GM23338 (cell line): Measurements from ENCODE around the gene SMNDC1. TPM values are rescaled to one million over a fixed set of nuclear protein-coding genes. Genes with fewer than 3 reads are reported as not detected.

Experiments used
- ATAC-seq: fragments of 200-7000 bp; cut with Tn5 transposase; 3 replicates; pipeline ENCODE4 v1.9.1; 2020
- DNase-seq: peaks from one replicate; pipeline ENCODE4 v3.0.0-alpha.2; 2015; ENCODE audit warnings: low spot score
- H2AFZ ChIP-seq: fragments of 200-600 bp; sonication (generic); 2 replicates; pipeline ENCODE4 v1.8.0; 2016; ENCODE audit warnings: antibody characterized with exemption, mild to moderate bottlenecking, moderate library complexity
- H3F3A ChIP-seq: fragments of 200-600 bp; sonication (generic); replicated peaks from 2 replicates; pipeline ENCODE4 v1.8.0; 2017; ENCODE audit warnings: antibody characterized with exemption, mixed run types, low read depth
- H3K27ac ChIP-seq: fragments of 200-600 bp; sonication (generic); 2 replicates; pipeline ENCODE4 v1.6.1; 2016; ENCODE audit warnings: low read depth
- H3K27me3 ChIP-seq: fragments of 200-600 bp; sonication (generic); 2 replicates; pipeline ENCODE4 v1.8.0; 2016; ENCODE audit warnings: mild to moderate bottlenecking, mixed run types, moderate library complexity; ENCODE audit not compliant: insufficient read depth
- H3K36me3 ChIP-seq: fragments of 200-600 bp; sonication (generic); 2 replicates; pipeline ENCODE4 v1.8.0; 2016; ENCODE audit warnings: mild to moderate bottlenecking; ENCODE audit not compliant: insufficient read depth
- H3K4me1 ChIP-seq: fragments of 200-600 bp; sonication (generic); 2 replicates; pipeline ENCODE4 v1.8.0; 2016; ENCODE audit warnings: mild to moderate bottlenecking, moderate library complexity; ENCODE audit not compliant: insufficient read depth
- H3K4me2 ChIP-seq: fragments of 200-600 bp; sonication (generic); 2 replicates; pipeline ENCODE4 v1.7.1; 2017; ENCODE audit warnings: mixed run types
- H3K4me3 ChIP-seq: fragments of 200-600 bp; sonication (generic); 2 replicates; pipeline ENCODE4 v1.6.1; 2016; ENCODE audit warnings: mixed run types
- H3K79me2 ChIP-seq: fragments of 200-600 bp; sonication (generic); replicated peaks from 2 replicates; pipeline ENCODE4 v1.8.0; 2017; ENCODE audit warnings: mild to moderate bottlenecking; ENCODE audit not compliant: insufficient read depth
- H3K9me2 ChIP-seq: fragments of 200-600 bp; sonication (generic); 2 replicates; pipeline ENCODE4 v1.8.0; 2017; ENCODE audit not compliant: insufficient read depth
- H4K20me1 ChIP-seq: fragments of 200-600 bp; sonication (generic); replicated peaks from 2 replicates; pipeline ENCODE4 v1.8.0; 2017; ENCODE audit warnings: mild to moderate bottlenecking; ENCODE audit not compliant: insufficient read depth
- H3K27ac Mint-ChIP-seq: 2 replicates; pipeline ENCODE4 v1.8.0; 2020; ENCODE audit warnings: inconsistent platforms, mild to moderate bottlenecking, moderate library complexity, mixed read lengths
- H3K27me3 Mint-ChIP-seq: 3 replicates; pipeline ENCODE4 v1.8.0; 2022; ENCODE audit warnings: low read depth, mild to moderate bottlenecking, moderate library complexity, mixed read lengths, inconsistent platforms; ENCODE audit not compliant: insufficient read depth, poor library complexity
- H3K36me3 Mint-ChIP-seq: 3 replicates; pipeline ENCODE4 v1.8.0; 2021; ENCODE audit warnings: low read depth, mild to moderate bottlenecking, inconsistent platforms, moderate library complexity, mixed read lengths
- H3K4me1 Mint-ChIP-seq: 3 replicates; pipeline ENCODE4 v1.8.0; 2020; ENCODE audit warnings: mild to moderate bottlenecking, inconsistent platforms, mixed read lengths
- H3K4me3 Mint-ChIP-seq: 3 replicates; pipeline ENCODE4 v1.8.0; 2021; ENCODE audit warnings: moderate library complexity, mild to moderate bottlenecking, inconsistent platforms, mixed read lengths
- H3K9me3 Mint-ChIP-seq: 3 replicates; pipeline ENCODE4 v1.8.0; 2020; ENCODE audit warnings: moderate library complexity, mild to moderate bottlenecking, inconsistent platforms, mixed read lengths
- CREB1 ChIP-seq: fragments of 250-450 bp; sonication (Bioruptor Pico); IDR thresholded peaks from 2 replicates; pipeline ENCODE4 v1.5.0; 2020; ENCODE audit warnings: low read depth, mild to moderate bottlenecking, moderate library complexity
- EZH2 ChIP-seq: fragments of 200-600 bp; sonication (generic); IDR thresholded peaks from one replicate; pipeline ENCODE4 v1.8.0; 2017; ENCODE audit warnings: antibody characterized with exemption, mild to moderate bottlenecking, low read depth; ENCODE audit not compliant: unreplicated experiment
- EZH2phosphoT487 ChIP-seq: fragments of 200-600 bp; sonication (generic); IDR thresholded peaks from one replicate; pipeline ENCODE4 v1.8.1; 2018; ENCODE audit warnings: antibody characterized with exemption; ENCODE audit not compliant: unreplicated experiment
- JUNB ChIP-seq: IDR thresholded peaks from one replicate; pipeline ENCODE4 v1.6.1; 2016; ENCODE audit warnings: antibody characterized with exemption; ENCODE audit not compliant: unreplicated experiment
- NANOG ChIP-seq: IDR thresholded peaks from 2 replicates; pipeline ENCODE4 v1.6.1; 2016; ENCODE audit warnings: antibody characterized with exemption, borderline replicate concordance
- POLR2AphosphoS5 ChIP-seq: IDR thresholded peaks from 2 replicates; pipeline ENCODE4 v1.6.1; 2016; ENCODE audit warnings: antibody characterized with exemption, low read depth
- STAT1 ChIP-seq: IDR thresholded peaks from one replicate; pipeline ENCODE4 v1.6.1; 2016; ENCODE audit warnings: antibody characterized with exemption; ENCODE audit not compliant: unreplicated experiment
- ZNF114 ChIP-seq: fragments of 250-450 bp; sonication (Bioruptor Pico); IDR thresholded peaks from 2 replicates; pipeline ENCODE4 v1.5.0; 2020; ENCODE audit warnings: mild to moderate bottlenecking, moderate library complexity
- ZNF331 ChIP-seq: fragments of 250-450 bp; sonication (Bioruptor Pico); IDR thresholded peaks from 2 replicates; pipeline ENCODE4 v1.5.0; 2020; ENCODE audit warnings: low read depth, mild to moderate bottlenecking, moderate library complexity
- polyA plus RNA-seq: library from polyadenylated mRNA; unstranded; fragments of >200 nt; fragmentation: Nextera tagmentation; extraction: Ambion mirVana; gene quantifications from 2 replicates; pipeline ENCODE4 v1.2.1, GENCODE V29; 2016
- total RNA-seq: library from RNA; depleted of rRNA; stranded (reverse); fragments of >200 nt; shearing (Covaris generic); gene quantifications from 2 replicates; pipeline ENCODE4 v1.2.3, GENCODE V29; 2014
- TF ChIP-seq, protein P1 (sequence below): IDR thresholded peaks from 2 replicates; pipeline ENCODE4 v1.6.1; 2016; ENCODE audit warnings: antibody characterized with exemption
- TF ChIP-seq, protein P2 (sequence below): fragments of 250-450 bp; sonication (Bioruptor Pico); IDR thresholded peaks from 2 replicates; pipeline ENCODE4 v1.5.0; 2020; ENCODE audit warnings: mild to moderate bottlenecking, moderate library complexity
- TF ChIP-seq, protein P3 (sequence below): IDR thresholded peaks from one replicate; pipeline ENCODE4 v1.6.1; 2018; ENCODE audit warnings: antibody characterized with exemption; ENCODE audit not compliant: unreplicated experiment
- TF ChIP-seq, protein P4 (sequence below), 2 experiments: fragments of 200-600 bp in 1 of 2; sonication (generic) in 1 of 2; conservative IDR thresholded peaks; 2 replicates each; pipeline versions ENCODE4 v1.5.1 to v1.6.1; 2016 to 2017; ENCODE audit warnings: antibody characterized with exemption in 2 of 2, low read depth in 2 of 2, mild to moderate bottlenecking in 2 of 2, moderate library complexity in 1 of 2

The SMNDC1 gene
- total and polyA plus RNA-seq, 2 experiments from 2014 or later: 28.4 to 45.1 TPM

DNA sequence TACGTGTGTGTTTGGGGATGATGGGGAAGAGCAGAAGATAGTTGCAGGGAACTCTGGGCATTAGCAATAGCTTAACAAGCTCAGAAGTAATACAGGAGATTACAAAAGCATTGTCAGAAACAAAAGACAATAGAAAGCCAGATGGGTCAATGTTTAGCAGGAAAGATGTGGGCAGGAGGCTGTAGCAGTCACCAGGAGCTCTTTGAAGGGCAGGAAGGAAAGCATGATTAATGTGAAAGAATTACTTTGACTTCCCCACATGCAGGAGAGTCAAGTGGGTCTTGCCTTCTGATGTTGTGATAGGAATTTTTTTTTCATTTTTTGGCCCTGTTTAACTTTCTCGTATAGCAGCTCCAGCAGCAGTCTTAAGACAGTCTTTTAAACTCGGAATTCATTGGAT, 6.0 kb upstream of the SMNDC1 start:
- no peaks in the 10 kb centered on the region for H3K9me2 ChIP-seq
- Mint-ChIP-seq H3K4me1 (peaks cover 20% of the 10 kb centered on the region), H3K4me3 (no peak overlapping the region), H3K27me3 (no peaks in the 10 kb centered on the region), H3K9me3 (no peaks in the 10 kb centered on the region), H3K27ac (no peak overlapping the region), H3K36me3 (no peaks in the 10 kb centered on the region)
- H3K36me3 ChIP-seq: no peaks in the 10 kb centered on the region
- no peak overlapping the region for H3K4me2 ChIP-seq
- no peak overlapping the region for H3K4me3 ChIP-seq
- ATAC-seq (no peak), DNase-seq (no peak)
- H3K27me3 ChIP-seq: no peaks in the 10 kb centered on the region
- H3F3A ChIP-seq: no peaks in the 10 kb centered on the region
- no peaks in the 10 kb centered on the region for H4K20me1 ChIP-seq
- H2AFZ ChIP-seq: no peak overlapping the region
- TF ChIP-seq, protein P1, sequence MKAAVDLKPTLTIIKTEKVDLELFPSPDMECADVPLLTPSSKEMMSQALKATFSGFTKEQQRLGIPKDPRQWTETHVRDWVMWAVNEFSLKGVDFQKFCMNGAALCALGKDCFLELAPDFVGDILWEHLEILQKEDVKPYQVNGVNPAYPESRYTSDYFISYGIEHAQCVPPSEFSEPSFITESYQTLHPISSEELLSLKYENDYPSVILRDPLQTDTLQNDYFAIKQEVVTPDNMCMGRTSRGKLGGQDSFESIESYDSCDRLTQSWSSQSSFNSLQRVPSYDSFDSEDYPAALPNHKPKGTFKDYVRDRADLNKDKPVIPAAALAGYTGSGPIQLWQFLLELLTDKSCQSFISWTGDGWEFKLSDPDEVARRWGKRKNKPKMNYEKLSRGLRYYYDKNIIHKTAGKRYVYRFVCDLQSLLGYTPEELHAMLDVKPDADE: no peak
- TF ChIP-seq POLR2AphosphoS5 (no peak), JUNB (no peak), STAT1 (no peak), NANOG (no peak), CREB1 (CRISPR knock-in tag) (no peak), ZNF114 (CRISPR knock-in tag) (no peak), ZNF331 (CRISPR knock-in tag) (no peak), EZH2phosphoT487 (no peak), EZH2 (no peak)
- TF ChIP-seq, protein P2, sequence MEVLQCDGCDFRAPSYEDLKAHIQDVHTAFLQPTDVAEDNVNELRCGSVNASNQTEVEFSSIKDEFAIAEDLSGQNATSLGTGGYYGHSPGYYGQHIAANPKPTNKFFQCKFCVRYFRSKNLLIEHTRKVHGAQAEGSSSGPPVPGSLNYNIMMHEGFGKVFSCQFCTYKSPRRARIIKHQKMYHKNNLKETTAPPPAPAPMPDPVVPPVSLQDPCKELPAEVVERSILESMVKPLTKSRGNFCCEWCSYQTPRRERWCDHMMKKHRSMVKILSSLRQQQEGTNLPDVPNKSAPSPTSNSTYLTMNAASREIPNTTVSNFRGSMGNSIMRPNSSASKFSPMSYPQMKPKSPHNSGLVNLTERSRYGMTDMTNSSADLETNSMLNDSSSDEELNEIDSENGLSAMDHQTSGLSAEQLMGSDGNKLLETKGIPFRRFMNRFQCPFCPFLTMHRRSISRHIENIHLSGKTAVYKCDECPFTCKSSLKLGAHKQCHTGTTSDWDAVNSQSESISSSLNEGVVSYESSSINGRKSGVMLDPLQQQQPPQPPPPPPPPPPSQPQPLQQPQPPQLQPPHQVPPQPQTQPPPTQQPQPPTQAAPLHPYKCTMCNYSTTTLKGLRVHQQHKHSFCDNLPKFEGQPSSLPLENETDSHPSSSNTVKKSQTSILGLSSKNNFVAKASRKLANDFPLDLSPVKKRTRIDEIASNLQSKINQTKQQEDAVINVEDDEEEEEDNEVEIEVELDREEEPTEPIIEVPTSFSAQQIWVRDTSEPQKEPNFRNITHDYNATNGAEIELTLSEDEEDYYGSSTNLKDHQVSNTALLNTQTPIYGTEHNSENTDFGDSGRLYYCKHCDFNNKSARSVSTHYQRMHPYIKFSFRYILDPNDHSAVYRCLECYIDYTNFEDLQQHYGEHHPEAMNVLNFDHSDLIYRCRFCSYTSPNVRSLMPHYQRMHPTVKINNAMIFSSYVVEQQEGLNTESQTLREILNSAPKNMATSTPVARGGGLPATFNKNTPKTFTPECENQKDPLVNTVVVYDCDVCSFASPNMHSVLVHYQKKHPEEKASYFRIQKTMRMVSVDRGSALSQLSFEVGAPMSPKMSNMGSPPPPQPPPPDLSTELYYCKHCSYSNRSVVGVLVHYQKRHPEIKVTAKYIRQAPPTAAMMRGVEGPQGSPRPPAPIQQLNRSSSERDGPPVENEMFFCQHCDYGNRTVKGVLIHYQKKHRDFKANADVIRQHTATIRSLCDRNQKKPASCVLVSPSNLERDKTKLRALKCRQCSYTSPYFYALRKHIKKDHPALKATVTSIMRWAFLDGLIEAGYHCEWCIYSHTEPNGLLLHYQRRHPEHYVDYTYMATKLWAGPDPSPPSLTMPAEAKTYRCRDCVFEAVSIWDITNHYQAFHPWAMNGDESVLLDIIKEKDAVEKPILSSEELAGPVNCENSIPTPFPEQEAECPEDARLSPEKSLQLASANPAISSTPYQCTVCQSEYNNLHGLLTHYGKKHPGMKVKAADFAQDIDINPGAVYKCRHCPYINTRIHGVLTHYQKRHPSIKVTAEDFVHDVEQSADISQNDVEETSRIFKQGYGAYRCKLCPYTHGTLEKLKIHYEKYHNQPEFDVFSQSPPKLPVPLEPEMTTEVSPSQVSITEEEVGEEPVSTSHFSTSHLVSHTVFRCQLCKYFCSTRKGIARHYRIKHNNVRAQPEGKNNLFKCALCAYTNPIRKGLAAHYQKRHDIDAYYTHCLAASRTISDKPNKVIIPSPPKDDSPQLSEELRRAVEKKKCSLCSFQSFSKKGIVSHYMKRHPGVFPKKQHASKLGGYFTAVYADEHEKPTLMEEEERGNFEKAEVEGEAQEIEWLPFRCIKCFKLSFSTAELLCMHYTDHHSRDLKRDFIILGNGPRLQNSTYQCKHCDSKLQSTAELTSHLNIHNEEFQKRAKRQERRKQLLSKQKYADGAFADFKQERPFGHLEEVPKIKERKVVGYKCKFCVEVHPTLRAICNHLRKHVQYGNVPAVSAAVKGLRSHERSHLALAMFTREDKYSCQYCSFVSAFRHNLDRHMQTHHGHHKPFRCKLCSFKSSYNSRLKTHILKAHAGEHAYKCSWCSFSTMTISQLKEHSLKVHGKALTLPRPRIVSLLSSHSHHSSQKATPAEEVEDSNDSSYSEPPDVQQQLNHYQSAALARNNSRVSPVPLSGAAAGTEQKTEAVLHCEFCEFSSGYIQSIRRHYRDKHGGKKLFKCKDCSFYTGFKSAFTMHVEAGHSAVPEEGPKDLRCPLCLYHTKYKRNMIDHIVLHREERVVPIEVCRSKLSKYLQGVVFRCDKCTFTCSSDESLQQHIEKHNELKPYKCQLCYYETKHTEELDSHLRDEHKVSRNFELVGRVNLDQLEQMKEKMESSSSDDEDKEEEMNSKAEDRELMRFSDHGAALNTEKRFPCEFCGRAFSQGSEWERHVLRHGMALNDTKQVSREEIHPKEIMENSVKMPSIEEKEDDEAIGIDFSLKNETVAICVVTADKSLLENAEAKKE: no peak
- TF ChIP-seq, protein P3, sequence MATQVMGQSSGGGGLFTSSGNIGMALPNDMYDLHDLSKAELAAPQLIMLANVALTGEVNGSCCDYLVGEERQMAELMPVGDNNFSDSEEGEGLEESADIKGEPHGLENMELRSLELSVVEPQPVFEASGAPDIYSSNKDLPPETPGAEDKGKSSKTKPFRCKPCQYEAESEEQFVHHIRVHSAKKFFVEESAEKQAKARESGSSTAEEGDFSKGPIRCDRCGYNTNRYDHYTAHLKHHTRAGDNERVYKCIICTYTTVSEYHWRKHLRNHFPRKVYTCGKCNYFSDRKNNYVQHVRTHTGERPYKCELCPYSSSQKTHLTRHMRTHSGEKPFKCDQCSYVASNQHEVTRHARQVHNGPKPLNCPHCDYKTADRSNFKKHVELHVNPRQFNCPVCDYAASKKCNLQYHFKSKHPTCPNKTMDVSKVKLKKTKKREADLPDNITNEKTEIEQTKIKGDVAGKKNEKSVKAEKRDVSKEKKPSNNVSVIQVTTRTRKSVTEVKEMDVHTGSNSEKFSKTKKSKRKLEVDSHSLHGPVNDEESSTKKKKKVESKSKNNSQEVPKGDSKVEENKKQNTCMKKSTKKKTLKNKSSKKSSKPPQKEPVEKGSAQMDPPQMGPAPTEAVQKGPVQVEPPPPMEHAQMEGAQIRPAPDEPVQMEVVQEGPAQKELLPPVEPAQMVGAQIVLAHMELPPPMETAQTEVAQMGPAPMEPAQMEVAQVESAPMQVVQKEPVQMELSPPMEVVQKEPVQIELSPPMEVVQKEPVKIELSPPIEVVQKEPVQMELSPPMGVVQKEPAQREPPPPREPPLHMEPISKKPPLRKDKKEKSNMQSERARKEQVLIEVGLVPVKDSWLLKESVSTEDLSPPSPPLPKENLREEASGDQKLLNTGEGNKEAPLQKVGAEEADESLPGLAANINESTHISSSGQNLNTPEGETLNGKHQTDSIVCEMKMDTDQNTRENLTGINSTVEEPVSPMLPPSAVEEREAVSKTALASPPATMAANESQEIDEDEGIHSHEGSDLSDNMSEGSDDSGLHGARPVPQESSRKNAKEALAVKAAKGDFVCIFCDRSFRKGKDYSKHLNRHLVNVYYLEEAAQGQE: no peak
- TF ChIP-seq, protein P4, sequence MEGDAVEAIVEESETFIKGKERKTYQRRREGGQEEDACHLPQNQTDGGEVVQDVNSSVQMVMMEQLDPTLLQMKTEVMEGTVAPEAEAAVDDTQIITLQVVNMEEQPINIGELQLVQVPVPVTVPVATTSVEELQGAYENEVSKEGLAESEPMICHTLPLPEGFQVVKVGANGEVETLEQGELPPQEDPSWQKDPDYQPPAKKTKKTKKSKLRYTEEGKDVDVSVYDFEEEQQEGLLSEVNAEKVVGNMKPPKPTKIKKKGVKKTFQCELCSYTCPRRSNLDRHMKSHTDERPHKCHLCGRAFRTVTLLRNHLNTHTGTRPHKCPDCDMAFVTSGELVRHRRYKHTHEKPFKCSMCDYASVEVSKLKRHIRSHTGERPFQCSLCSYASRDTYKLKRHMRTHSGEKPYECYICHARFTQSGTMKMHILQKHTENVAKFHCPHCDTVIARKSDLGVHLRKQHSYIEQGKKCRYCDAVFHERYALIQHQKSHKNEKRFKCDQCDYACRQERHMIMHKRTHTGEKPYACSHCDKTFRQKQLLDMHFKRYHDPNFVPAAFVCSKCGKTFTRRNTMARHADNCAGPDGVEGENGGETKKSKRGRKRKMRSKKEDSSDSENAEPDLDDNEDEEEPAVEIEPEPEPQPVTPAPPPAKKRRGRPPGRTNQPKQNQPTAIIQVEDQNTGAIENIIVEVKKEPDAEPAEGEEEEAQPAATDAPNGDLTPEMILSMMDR (conservative IDR thresholded peaks at IDR 0.05; ENCODE audit: low read depth in 2 of 2): no peak
- peaks cover 5% of the 10 kb centered on the region; the same call in 1 of the 2 replicates for H3K4me1 ChIP-seq
- H3K27ac ChIP-seq: no peak overlapping the region
- H3K79me2 ChIP-seq: no peaks in the 10 kb centered on the region
